NB4 (cell line): Measurements from ENCODE around the gene WSB1.

Experiments
- CTCF ChIP-seq: IDR thresholded peaks from one replicate; pipeline ENCODE4 v1.5.1; 2012; ENCODE audit warnings: low read depth, low read length
- MYC ChIP-seq: IDR thresholded peaks from 2 replicates; pipeline ENCODE4 v1.6.1; 2011; ENCODE audit warnings: low read depth, low read length
- POLR2A ChIP-seq: IDR thresholded peaks from 2 replicates; pipeline ENCODE4 v1.6.1; 2011; ENCODE audit warnings: mild to moderate bottlenecking; ENCODE audit not compliant: insufficient read length; ENCODE audit errors: extremely low read depth

GRCh38 chr17:27326051-27326450 lies 32.1 kb downstream of the WSB1 start:
- TF ChIP-seq CTCF (no peak), POLR2A (no peak), MYC (no peak)
